ENCODE data around the gene CADM1. TPM values are rescaled to one million over a fixed set of nuclear protein-coding genes. Genes with fewer than 3 reads are reported as not detected.

The CADM1 gene
- total and polyA plus RNA-seq, 9 of the 15 experiments (the other 6 are each of a cell fraction or from before 2014, with no cell fraction given), result 0.42 TPM; not detected in 8

GRCh38 chr11:115349335-115350017 is 154.7 kb downstream of the CADM1 start (continued):
- no peak for TF ChIP-seq ZBTB34 (CRISPR knock-in tag; IDR thresholded peaks at IDR 0.05)
- no peak for TF ChIP-seq ZNF24 (IDR thresholded peaks at IDR 0.05)
- no peak for TF ChIP-seq HDAC2 (IDR thresholded peaks at IDR 0.05)

GRCh38 chr11:115348416-115348815 is 155.8 kb downstream of the CADM1 start:
- FAIRE-seq (no peak), ATAC-seq (no peak), DNase-seq (ENCODE audit: extremely low read depth in 1 of 4, low spot score in 3 of 4) (no peak)
- H3K4me3 ChIP-seq, result no peak overlapping the region
- no peaks in the 10 kb centered on the region for H4K20me1 ChIP-seq (replicated peaks; ENCODE audit: control insufficient read depth, insufficient read depth, low read length)
- no peaks in the 10 kb centered on the region for H3K9me3 ChIP-seq (replicated peaks; ENCODE audit: control insufficient read depth, insufficient read depth, low read depth, low read length)
- no peak overlapping the region for H3K4me2 ChIP-seq (ENCODE audit: insufficient read depth, low read length)
- no peaks in the 10 kb centered on the region for H3K36me3 ChIP-seq (ENCODE audit: control insufficient read depth, insufficient read depth, low read length)
- intact Hi-C loops (cut with micrococcal nuclease) (no loop called here), in situ Hi-C loops (cut with MboI) (loop anchor here (25.0 kb wide), 2 partner anchors 714 to 1339 kb away; no protein-coding TSS in a partner anchor)
- H3K27ac ChIP-seq (ENCODE audit: extremely low read depth, low read depth, low read length), result no peak overlapping the region
- no peak overlapping the region for H3K9ac ChIP-seq (ENCODE audit: insufficient read depth in 1 of 2, low read depth in 2 of 2, low read length in 2 of 2)
- WGBS (ENCODE audit: insufficient coverage, low coverage, missing lambda C conversion rate), result 1% methylated on average over 6 of the region's 6 CpGs
- no TSS peak for BruUV-seq (replicated peaks)
- no peaks in the 10 kb centered on the region for H3K9me1 ChIP-seq (ENCODE audit: control insufficient read depth, insufficient read depth, low read length)
- H3K4me1 ChIP-seq (replicated peaks in 1 of 2; ENCODE audit: control insufficient read depth in 2 of 2, insufficient read depth in 2 of 2, low read length in 2 of 2), result no peaks in the 10 kb centered on the region
- POLR2A ChIA-PET, result no interaction called here
- H3K79me2 ChIP-seq (ENCODE audit: control insufficient read depth, insufficient read depth, low read length), result no peaks in the 10 kb centered on the region
- H3K27me3 ChIP-seq (ENCODE audit: control insufficient read depth in 2 of 2, insufficient read depth in 2 of 2, low read length in 2 of 2), result no peaks in the 10 kb centered on the region
- no peak overlapping the region for H2AFZ ChIP-seq (ENCODE audit: low read depth, low read length)
- CTCF ChIA-PET (ENCODE audit: low intra/inter-chr PET ratio), result no interaction called here
- TF ChIP-seq BRF2 (IDR thresholded peaks at IDR 0.05; ENCODE audit: borderline replicate concordance, insufficient read depth, insufficient read length) (no peak), ZNF785 (CRISPR knock-in tag; IDR thresholded peaks at IDR 0.05) (no peak), RBM17 (IDR thresholded peaks at IDR 0.05; ENCODE audit: borderline replicate concordance, low read depth, low read length) (no peak), ZNF143 (CRISPR knock-in tag; IDR thresholded peaks at IDR 0.05) (no peak), GTF3C2 (IDR thresholded peaks at IDR 0.05; ENCODE audit: borderline replicate concordance, extremely low read depth, insufficient read length) (no peak), NR3C1 (CRISPR knock-in tag; IDR thresholded peaks at IDR 0.05) (no peak), TRIM28 (IDR thresholded peaks at IDR 0.05) (no peak), ZSCAN29 (IDR thresholded peaks at IDR 0.05) (no peak), ZNF77 (CRISPR knock-in tag; IDR thresholded peaks at IDR 0.05) (no peak), ZBTB5 (IDR thresholded peaks at IDR 0.05) (no peak), POLR2AphosphoS2 (IDR thresholded peaks at IDR 0.05; ENCODE audit: low read length) (no peak)

Measured in K562 (cell line).